Amniotic epithelial cell (primary cell): ENCODE data around the gene SLITRK2.

Experiments used
- DNase-seq: peaks from one replicate; pipeline ENCODE4 v3.0.0-alpha.2; 2010; ENCODE audit warnings: low read depth

SLITRK2 gene

GRCh38 chrX:145817331-145818185 is at the start of gene SLITRK2:
TSS of gene SLITRK2 (plus strand) at chrX:145817829. CDS start at chrX:145822426, 4,597 bp downstream.
- DNase-seq = no peak

GRCh38 chrX:145773006-145773405 is 44.6 kb upstream of the SLITRK2 start:
- no peak for DNase-seq

GRCh38 chrX:145792281-145792680 is 25.3 kb upstream of the SLITRK2 start:
- no peak for DNase-seq

- DNase-seq = no peak
These were observed 14.1 kb upstream of the SLITRK2 start for GRCh38 chrX:145803508-145803907.

- DNase-seq = no peak
These were observed 4.5 kb upstream of the SLITRK2 start for GRCh38 chrX:145813081-145813480.

- no peak for DNase-seq
These were observed 871 bp upstream of the SLITRK2 start for GRCh38 chrX:145816601-145817315.

GRCh38 chrX:145818186-145819113 is 821 bp downstream of the SLITRK2 start:
- DNase-seq = no peak

GRCh38 chrX:145820825-145821224 is 3.2 kb downstream of the SLITRK2 start:
- DNase-seq = no peak

GRCh38 chrX:145821291-145821897 is 3.8 kb downstream of the SLITRK2 start:
- no peak for DNase-seq

GRCh38 chrX:145821898-145822571 is 4.4 kb downstream of the SLITRK2 start:
- no peak for DNase-seq

- DNase-seq = no peak
These were observed 5.5 kb downstream of the SLITRK2 start for GRCh38 chrX:145823132-145823531.

- no peak for DNase-seq
These were observed 8.3 kb downstream of the SLITRK2 start for GRCh38 chrX:145825896-145826295.

GRCh38 chrX:145826466-145826865 is 8.8 kb downstream of the SLITRK2 start:
- DNase-seq = no peak

GRCh38 chrX:145832796-145833195 is 15.2 kb downstream of the SLITRK2 start:
- DNase-seq = no peak

- DNase-seq = no peak
These were observed 22.9 kb downstream of the SLITRK2 start for GRCh38 chrX:145840531-145840930.

GRCh38 chrX:145843146-145843904 is 25.7 kb downstream of the SLITRK2 start:
- no peak for DNase-seq

GRCh38 chrX:145844886-145845285 is 27.3 kb downstream of the SLITRK2 start:
- no peak for DNase-seq

GRCh38 chrX:145848448-145848847 is 30.8 kb downstream of the SLITRK2 start:
- DNase-seq = no peak

GRCh38 chrX:145848857-145849256 is 31.2 kb downstream of the SLITRK2 start:
- DNase-seq = no peak

GRCh38 chrX:145853181-145853580 is 35.6 kb downstream of the SLITRK2 start:
- no peak for DNase-seq
